Cortex of kidney (tissue), 1 donor: ENCODE measurements around the gene OR52M1.

Experiments used
- DNase-seq: peaks from one replicate; lab custom pipeline; 2025; lab: John Stamatoyannopoulos, UW

OR52M1 gene

GRCh38 chr11:4569075-4569474, 24.1 kb downstream of the OR52M1 start:
- DNase-seq = no peak

- DNase-seq = no peak
Measured at GRCh38 chr11:4576880-4577279, 31.9 kb downstream of the OR52M1 start.

- DNase-seq = no peak
Measured at GRCh38 chr11:4577761-4578160, 32.8 kb downstream of the OR52M1 start.

- DNase-seq = no peak
Measured at GRCh38 chr11:4578624-4579023, 33.6 kb downstream of the OR52M1 start.

- DNase-seq = no peak
Measured at GRCh38 chr11:4580124-4580523, 35.1 kb downstream of the OR52M1 start.

- DNase-seq = no peak
Measured at GRCh38 chr11:4581443-4581842, 36.5 kb downstream of the OR52M1 start, which contains the start of gene OR52I2. Gene OR52I2 (plus strand): TSS chr11:4581743.

- DNase-seq = no peak
Measured at GRCh38 chr11:4589017-4589416, 44.0 kb downstream of the OR52M1 start.

- DNase-seq = no peak
Measured at GRCh38 chr11:4593739-4594138, 48.7 kb downstream of the OR52M1 start, which contains the start of gene OR52I1. Gene OR52I1 (plus strand): TSS chr11:4594039. CDS start chr11:4594039, 0 bp downstream.
